ENCODE results near the gene CHRM2. TPM values are rescaled to one million over a fixed set of nuclear protein-coding genes. Genes with fewer than 3 reads are reported as not detected.
"Not testable (repeated sequence)": the region's sequence is repeated elsewhere in the genome, so short reads cannot be mapped to it uniquely, and the experiment has no call there.

CHRM2 gene
- total RNA-seq = 1 to 10 TPM; 1.1 to 7.3 TPM
- long read RNA-seq = 0 reads

DNA sequence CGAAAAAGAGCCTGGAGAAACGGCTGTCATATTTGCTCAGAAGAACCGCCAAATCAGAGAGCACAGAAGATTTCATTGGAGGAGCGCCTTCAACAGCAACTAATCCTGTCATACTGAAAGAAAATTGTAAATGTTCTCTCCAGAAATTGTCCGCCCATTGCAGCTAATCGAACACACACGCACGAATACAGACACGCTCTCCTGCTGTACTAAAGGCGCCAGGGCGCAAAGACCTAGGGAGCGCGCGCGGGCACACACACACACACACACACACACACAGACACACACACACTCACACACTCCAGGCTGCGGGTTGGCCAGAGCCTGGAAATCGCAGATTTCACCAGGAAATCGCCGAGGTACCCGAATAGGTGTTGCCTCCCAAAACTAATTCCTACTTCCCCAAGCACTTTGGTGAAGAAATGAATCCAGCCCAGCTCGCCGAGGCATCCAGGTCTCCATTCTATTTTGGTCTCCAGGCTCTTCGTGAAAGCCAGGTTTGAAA, at the start of gene CHRM2:
TSS of gene CHRM2 (plus strand) at position 157 of the 505 bp plus-strand sequence. CDS start 146,214 bp downstream, outside the sequence.
- DNase-seq (no peak), ATAC-seq (no peak)
- intact Hi-C loops (cut with DNase I, micrococcal nuclease) = no loop called here

DNA sequence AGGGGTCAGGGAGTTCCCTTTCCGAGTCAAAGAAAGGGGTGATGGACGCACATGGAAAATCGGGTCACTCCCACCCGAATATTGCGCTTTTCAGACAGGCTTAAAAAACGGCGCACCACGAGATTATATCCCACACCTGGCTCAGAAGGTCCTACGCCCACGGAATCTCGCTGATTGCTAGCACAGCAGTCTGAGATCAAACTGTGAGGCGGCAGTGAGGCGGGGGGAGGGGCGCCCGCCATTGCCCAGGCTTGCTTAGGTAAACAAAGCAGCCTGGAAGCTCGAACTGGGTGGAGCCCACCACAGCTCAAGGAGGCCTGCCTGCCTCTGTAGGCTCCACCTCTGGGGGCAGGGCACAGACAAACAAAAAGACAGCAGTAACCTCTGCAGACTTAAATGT, 37.1 kb upstream of the CHRM2 start:
- ATAC-seq; DNase-seq; intact Hi-C loops (cut with DNase I, micrococcal nuclease): not testable (repeated sequence)

DNA sequence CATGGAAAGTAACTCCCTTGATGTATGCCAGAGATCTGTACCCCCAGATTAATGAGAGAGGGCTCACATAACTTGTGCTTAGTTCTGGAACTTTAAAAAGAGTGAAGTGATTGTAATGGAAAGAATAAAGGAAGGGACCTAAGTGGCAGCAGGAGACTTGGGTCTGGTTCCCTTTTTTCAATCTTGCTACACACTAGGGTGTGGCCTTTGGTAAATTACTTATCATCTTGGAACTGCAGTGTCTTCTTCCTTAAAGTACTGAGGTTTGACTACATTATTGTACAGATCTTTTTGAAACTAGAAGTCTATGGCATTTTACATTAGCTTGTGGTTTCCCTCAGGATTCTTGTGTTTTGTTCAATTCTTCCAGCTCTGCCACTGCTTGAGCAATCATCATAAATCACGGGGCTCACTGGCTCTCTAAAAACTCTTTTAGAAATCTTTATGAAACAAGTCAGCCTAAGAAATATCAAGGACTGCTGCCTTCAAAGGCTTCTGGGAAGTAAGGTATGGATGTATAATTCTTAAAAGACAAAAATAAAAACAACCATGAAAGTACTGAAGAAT, 22.5 kb upstream of the CHRM2 start:
- DNase-seq (no peak), ATAC-seq (no peak)
- intact Hi-C loops (cut with DNase I, micrococcal nuclease) = no loop called here

DNA sequence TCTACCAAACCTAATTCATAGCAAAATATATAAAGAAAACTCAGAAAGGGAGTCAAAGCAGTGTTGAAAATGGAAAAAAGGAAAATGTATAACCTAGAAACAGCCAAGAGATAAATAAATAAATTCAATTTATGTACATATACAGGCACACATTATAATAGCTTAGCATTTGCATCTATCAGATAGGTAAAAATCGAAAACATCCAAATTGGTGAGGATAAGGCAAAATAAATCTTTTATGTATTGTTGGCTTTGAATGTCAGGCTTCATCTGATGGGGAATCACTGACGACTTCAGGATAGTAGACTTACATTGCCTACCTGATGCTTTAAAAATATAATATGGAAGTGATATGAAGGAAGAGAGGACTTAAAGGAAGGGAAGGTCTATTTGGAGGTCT, 20.6 kb upstream of the CHRM2 start:
- ATAC-seq = no peak
- intact Hi-C loops (cut with DNase I, micrococcal nuclease) = no loop called here
- no peak for DNase-seq

DNA sequence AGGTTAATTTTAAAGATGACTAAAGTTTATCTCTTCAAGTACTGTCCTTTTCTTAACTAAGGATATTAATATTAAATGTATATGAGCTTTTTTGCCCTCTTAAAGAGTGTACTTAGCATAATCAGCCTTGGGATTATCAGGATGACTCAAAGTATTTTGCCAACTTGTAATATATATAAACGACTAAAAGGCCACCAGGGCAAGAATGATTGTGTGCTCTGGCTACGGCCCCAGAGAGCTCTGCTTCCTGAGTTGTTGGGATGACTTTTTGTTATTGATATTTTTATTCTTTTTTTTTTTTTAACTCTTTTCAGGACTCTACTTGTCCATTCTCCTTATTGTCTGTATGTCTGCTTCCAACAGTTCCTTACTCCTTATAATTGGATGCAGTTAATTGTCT, 14.8 kb upstream of the CHRM2 start:
- ATAC-seq (no peak), DNase-seq (no peak)
- intact Hi-C loops (cut with DNase I, micrococcal nuclease) = no loop called here

DNA sequence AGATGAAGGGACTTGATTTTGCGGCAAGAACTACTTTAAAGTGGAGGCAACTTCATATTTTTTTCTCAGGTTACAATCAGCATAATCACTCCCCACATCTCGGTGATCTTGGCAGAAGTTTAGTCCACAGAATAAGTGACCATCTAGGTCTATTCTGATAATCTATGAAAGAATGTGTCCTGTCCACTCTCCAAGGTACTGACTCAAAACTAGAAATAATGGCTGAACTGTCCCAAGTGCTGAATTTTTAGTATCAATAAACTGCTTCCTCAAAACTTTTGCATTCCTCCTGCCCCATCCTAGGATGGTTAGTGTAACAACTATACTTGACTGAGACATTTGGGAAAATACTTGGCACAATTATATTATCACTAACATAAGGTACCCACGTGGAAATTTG, 10.9 kb upstream of the CHRM2 start:
- intact Hi-C loops (cut with DNase I, micrococcal nuclease) = no loop called here
- ATAC-seq (no peak), DNase-seq (no peak)

DNA sequence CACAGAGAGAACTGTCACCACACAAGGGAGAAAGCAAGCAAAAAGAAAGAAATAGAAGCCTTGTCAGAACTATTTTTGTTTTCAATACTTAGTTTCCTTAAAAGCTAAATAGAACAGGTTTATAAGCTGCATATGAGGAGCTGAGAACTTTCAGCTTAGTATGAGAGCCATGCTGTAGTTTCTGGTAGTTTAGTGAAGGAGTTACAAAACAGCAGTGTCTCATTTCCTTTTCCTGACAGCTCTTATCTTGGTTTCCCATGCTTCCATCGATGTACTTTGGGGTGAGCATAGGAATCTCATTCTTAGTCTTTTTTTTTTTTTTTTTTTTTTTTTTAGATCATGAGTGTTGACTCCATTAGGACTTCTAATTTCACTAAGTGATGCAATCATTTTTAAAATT, 8.6 kb upstream of the CHRM2 start:
- no peak for ATAC-seq
- DNase-seq = no peak
- intact Hi-C loops (cut with DNase I, micrococcal nuclease) = no loop called here

DNA sequence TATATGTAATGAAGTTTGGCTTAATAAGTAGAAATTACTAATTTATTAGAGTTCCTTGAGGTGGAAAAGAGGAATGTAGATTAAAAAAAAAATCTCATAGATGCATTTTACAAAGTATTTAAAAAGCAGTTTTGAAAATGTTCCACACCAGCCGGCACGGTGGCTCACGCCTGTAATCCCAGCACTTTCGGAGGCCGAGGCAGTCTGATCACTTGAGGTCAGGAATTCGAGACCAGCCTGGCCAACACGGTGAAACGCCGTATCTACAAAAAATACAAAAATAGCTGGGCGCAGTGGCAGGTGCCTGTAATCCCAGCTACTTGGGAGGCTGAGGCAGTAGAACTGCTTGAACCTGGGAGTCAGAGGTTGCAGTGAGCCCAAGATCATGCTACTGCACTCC, 3.2 kb upstream of the CHRM2 start:
- ATAC-seq = no peak
- DNase-seq = no peak
- intact Hi-C loops (cut with DNase I, micrococcal nuclease) = no loop called here

DNA sequence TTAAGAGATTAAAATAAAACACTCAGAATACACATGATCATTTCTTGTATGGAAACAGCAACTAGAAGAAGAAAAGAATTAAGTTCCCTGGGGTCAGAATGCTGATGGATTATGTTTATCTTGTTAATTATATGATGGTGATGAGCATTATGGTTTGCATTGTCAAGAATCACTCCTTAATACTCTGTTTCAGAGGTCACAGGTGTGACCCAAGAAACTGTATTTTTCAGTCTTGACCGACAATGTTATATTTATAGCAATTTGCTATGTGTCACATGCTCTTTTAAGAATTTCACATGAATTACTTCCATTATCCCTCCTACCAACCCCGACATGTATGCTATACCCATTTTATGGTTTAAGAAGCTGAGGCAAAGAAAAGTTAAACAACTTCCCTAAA, 2.7 kb upstream of the CHRM2 start:
- ATAC-seq = no peak
- no peak for DNase-seq
- intact Hi-C loops (cut with DNase I, micrococcal nuclease) = no loop called here

DNA sequence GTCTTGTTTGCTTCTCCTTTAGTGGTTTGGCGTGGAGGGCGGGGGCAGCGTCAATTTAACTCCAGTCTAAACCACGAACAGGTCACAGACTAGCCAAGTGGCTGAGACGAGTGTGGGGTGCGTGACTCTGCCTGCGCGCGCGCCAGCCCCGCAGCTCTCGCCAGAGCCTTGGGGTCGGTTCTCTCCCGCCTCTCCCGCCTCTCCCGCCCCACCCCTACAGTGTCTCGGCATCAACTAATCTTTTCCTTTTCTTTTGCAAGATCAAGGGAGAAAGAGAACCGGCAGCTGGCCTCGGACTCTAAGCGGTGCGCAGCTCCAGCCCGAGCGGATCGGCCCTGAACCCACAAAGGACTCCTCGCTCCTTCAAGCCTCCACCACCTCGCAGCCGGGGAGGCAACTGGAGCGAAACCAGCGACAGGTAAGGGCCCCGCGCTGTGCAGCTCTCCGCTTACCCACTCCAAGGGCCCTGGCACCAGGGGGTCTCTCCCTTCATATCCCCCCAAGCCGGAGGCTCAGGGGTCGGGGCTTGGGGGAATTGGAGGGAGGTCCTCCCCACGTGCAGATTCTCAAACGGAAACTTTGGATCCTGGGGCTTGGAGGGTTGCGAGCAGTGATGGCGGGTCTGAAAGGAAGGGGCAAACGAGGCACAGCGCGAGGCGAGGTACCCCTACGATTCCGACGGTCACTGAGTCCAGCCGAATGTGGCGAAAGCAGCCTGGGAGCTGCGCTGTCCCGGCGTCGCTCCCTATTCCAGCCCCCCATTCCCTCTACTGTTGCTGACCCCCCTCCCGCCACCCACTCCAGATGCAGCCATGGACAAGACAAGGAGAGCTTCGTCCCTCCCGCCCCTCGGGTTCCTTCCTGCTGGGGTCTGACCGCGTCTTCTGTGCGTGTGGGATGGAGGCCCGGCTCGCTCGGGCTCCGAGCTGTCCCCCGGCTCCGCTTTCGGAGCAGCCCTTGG, 829 bp downstream of the CHRM2 start:
- no peak for DNase-seq
- intact Hi-C loops (cut with DNase I, micrococcal nuclease) = no loop called here
- no peak for ATAC-seq

DNA sequence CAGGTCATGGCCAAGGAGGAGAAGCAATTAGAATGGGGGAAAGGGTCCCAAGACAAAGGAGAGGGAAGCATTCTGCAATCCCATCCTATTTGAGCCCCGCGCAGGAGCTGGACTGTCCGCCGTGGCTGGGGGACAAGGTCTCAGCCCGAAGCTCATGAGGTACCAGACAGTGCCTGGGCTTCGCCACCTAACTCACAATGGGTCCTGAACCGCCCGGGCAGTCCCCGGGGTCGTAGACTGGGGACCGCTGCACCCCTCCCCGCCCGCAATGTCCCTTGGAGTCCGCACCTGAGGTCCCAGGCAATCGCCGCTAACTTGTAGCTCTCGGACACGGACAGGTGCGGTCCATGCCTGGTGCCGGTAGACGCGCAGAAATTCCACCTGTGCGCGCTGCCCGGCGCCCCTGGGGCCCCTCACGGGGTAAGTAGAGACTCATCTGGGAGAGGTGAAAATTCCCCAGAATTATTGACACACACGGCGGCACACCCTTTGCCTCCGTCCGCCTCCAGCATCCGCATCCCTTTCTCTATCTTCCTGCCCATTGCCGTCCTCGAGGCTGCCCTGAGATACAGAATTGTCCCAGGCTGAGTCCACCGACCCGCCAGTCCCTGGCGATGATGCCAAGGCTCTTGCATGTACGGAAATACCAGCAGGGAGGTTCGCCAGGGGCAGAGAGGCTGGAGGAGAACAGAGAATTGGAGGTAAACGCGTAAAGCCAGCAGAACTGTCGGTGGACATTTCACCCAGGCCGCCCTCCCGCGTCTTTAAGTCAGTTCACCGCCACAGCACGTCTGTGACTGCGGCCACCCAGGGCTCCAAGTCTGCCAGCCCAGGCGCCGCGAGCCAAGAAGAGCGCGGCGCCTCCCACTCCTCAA, 1.8 kb downstream of the CHRM2 start:
- intact Hi-C loops (cut with DNase I, micrococcal nuclease) = no loop called here
- DNase-seq (no peak), ATAC-seq (no peak)

DNA sequence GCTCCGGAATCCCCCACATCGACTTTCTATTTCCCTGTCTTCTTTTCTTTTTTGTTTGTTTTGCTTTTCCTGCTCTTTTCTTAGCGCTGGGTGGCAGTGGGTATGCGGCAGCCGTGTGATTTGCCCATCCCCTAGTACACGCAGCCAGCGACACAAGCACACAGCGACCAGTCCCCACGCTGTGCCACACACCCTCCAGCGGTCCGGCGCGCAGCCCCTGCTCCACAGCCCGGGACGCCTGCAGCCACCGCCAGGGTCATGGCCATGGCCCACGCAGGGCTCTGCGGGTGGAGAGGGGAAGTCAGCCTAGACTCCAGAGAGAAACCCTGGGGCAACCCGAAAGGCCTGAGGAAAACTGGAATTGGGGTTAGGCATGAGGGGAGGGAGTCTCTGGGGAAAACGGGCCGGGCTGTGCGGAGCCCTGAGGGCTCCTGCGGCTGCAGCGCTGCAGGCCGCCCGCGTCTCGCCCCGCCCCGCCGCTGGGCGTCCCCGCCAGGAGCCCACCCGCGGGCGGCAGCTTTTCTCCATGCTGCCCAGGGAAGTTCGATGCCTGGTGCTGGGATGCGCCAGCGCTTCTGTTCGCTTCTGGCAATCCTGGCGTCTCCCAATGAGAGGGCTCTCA, 2.5 kb downstream of the CHRM2 start:
- intact Hi-C loops (cut with DNase I, micrococcal nuclease) = no loop called here
- DNase-seq (no peak), ATAC-seq (no peak)

DNA sequence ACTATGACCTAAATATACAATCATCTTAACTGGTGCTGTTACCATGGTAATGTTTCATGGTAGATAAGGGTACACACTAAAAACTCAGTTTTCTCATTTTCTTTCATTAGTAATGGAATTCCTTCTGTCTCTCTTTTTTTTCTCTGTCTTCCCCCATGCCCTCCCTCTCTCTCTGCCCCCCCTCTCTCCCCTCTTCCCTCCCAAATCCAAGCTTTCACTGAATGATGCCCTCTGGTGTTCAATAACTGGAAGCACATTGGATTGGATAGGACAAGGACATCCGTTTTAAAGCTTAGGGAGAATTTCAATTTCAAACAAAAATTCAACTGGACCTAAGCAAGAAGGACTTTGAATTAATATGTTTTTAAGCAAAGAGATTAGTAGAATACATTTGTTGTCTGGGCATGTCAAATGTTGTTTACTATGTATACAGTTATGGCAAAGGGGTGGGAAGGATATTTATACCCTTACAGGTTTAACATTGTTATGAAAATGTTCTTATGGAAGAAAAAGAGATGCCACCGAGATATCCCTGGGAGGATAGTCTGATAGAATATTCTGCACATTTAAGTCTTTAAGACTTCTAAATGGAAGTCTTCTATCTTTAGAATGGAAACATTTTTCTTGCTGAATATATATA, 6.1 kb downstream of the CHRM2 start:
- ATAC-seq = no peak
- DNase-seq = no peak
- intact Hi-C loops (cut with DNase I, micrococcal nuclease) = no loop called here

DNA sequence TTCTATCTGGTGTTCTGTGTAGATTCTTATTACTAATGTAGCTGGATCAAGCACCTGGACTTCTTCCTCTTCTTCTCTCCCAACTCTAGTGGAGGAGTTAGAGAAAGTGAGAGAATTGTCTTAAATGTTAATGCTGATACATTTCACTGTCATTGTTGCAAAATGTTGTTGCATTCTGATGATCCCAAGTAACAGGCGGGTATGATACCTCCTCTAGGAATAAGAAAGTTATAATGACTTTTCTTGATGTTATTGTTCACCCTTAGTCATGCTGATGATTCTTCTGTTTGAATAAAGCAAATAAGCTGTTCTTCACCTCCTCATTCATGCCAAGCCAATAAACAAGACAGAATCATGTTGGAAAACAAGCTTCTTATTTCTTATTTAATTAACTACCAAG, 9.1 kb downstream of the CHRM2 start:
- DNase-seq (no peak), ATAC-seq (no peak)
- intact Hi-C loops (cut with DNase I, micrococcal nuclease) = no loop called here

DNA sequence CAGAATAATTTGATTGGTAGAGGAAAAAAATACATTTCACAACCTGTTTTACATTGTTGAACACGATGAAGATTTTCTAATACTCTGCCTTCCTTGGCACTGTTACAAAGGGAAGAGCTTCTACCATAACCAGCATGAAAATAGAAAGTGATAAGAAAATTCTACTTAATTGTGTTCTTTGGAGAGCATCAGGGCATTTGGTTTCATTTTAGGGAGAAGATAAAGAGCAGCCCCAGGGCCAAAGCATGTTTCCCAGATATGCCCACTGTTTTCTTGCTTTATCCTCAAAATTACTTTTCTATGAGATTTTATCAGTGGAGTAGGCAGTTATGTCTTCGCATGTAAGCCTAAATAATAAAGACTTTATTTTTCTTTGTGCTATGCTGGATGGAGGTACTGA, 9.5 kb downstream of the CHRM2 start:
- DNase-seq = no peak
- intact Hi-C loops (cut with DNase I, micrococcal nuclease) = no loop called here
- no peak for ATAC-seq

DNA sequence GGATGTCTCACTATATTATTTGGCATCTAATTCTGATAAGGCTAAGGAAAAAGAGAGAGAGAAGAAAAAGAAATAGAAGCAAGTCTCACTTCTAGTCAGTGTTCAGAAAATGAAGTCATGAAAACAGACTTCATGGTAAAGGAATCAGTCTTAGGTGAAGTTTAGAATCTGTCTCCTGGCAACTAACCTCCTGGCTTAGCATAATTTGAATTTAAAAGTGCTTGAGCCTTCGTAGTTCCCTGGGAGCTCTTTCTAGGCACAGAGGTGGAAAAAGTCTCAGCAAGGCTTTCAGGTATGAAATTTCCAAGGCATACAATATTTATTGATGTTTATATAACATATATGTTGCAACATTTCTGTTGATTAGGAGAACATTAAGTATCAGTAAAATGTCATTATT, 10.4 kb downstream of the CHRM2 start:
- ATAC-seq (no peak), DNase-seq (no peak)
- intact Hi-C loops (cut with DNase I, micrococcal nuclease) = no loop called here

DNA sequence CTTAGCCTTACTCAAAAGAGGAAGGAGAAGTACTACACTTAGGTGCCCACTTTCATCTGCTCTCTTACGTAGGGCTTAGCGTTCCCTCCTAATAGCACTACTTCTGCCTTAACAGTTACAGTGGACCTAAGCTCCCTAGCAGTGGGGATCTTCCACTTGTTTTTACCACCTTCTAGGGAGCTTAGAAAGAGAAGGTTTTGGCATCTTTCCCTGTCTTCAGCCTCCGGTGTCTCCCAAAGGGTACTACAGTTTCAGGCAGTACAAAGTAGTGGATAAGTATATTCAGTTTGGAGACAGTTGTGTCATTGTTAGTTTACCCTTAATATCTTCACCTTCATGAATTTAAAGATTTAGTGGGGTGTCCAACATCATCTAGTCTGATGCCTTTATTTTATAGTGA, 14.6 kb downstream of the CHRM2 start:
- intact Hi-C loops (cut with DNase I, micrococcal nuclease) = no loop called here
- ATAC-seq = no peak
- no peak for DNase-seq

DNA sequence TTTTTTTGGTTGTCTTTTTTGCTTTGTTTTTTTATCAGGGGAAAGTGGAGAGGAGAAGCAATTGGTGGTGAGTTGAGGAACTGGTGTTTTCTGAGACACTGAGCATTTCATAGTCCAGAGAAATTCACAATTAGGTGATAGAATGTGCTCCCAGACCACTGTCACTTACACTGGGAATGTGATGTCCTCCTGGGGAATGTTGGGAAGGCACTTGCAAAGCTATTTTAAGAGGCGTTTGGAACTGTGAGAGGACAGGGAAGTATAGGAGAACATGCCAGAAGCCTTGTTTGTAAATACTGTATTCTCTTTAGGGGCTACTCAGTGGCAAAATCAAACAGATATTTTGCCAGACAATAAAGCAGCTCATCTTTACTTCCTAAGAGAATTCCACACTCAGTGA, 16.0 kb downstream of the CHRM2 start:
- no peak for DNase-seq
- intact Hi-C loops (cut with DNase I, micrococcal nuclease) = no loop called here
- ATAC-seq = no peak

DNA sequence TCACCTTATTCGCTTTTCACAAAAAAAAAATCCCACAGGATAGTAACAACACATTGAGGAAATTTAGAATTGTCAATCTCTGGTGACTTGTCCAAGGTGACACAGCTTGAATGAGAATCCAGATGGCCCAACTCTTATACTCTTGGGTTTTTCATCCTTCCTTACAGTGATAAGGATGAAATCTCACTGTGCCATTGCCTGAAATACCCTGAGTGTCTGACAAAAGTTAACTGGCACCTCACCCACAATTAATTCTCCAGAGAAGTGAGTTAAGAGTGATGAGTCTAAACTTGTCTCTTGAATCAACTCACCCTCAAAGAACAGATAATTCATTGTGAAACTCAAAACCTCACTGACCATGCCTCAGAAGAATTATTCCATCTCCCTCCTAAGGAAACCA, 18.9 kb downstream of the CHRM2 start:
- intact Hi-C loops (cut with DNase I, micrococcal nuclease) = no loop called here
- DNase-seq (no peak), ATAC-seq (no peak)

Measured in left colon (tissue), 2 donors.